ENCODE data around the gene JSRP1. TPM values are rescaled to one million over a fixed set of nuclear protein-coding genes. Genes with fewer than 3 reads are reported as not detected.

The JSRP1 gene
- total and polyA plus RNA-seq, 2 experiments from 2014 or later: 1.9 to 4.2 TPM

DNA sequence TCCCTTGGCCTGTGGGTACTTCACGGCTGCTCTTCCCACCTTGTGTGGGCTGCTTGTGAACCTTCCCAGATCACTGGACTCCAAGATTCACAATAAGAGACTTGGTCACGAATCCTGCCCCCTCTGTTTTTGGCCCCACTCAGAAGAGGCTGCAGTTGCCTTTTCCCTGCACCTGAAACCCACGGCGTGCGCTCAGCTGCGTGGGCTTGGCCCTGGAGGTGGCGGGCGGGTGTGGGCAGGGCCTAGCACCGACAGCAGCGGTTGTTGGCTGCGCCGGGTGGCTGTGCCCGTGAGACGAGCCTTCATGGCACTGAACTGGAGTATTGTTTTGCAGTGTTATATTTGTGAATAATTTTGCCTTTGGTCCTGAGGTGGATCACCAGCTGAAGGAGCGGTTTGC lies 53.9 kb downstream of the JSRP1 start:
- Histone ChIP-seq H3K27ac (no peak overlapping the region), H3K9me3 (ENCODE audit: low read depth) (no peaks in the 10 kb centered on the region), H3K4me1 (ENCODE audit: low read depth) (peaks cover 6% of the 10 kb centered on the region), H3K4me3 (no peak overlapping the region), H3K27me3 (no peaks in the 10 kb centered on the region), H3K36me3 (peaks cover 3% of the 10 kb centered on the region)
- no peak for DNase-seq (ENCODE audit: low read depth in 1 of 2, low spot score in 1 of 2)
- TF ChIP-seq, protein P1, sequence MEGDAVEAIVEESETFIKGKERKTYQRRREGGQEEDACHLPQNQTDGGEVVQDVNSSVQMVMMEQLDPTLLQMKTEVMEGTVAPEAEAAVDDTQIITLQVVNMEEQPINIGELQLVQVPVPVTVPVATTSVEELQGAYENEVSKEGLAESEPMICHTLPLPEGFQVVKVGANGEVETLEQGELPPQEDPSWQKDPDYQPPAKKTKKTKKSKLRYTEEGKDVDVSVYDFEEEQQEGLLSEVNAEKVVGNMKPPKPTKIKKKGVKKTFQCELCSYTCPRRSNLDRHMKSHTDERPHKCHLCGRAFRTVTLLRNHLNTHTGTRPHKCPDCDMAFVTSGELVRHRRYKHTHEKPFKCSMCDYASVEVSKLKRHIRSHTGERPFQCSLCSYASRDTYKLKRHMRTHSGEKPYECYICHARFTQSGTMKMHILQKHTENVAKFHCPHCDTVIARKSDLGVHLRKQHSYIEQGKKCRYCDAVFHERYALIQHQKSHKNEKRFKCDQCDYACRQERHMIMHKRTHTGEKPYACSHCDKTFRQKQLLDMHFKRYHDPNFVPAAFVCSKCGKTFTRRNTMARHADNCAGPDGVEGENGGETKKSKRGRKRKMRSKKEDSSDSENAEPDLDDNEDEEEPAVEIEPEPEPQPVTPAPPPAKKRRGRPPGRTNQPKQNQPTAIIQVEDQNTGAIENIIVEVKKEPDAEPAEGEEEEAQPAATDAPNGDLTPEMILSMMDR (IDR thresholded peaks at IDR 0.05; ENCODE audit: low read depth, low read length): no peak

Other genes with a start within 250 kb of the JSRP1 start
- 133 and 155 TPM in 2 replicates for gene BTBD2, start 240.7 kb downstream of the JSRP1 start, total RNA-seq
- 126 and 149 TPM in 2 replicates for gene BTBD2, start 240.7 kb downstream of the JSRP1 start, polyA plus RNA-seq
- gene MKNK2, start 205.2 kb downstream of the JSRP1 start, total RNA-seq: 72.5 and 76.6 TPM in 2 replicates
- gene MKNK2, start 205.2 kb downstream of the JSRP1 start, polyA plus RNA-seq: 72.8 and 87.2 TPM in 2 replicates
- 15.1 and 17.4 TPM in 2 replicates for gene MOB3A, start 160.1 kb downstream of the JSRP1 start, total RNA-seq
- 21.6 and 22.0 TPM in 2 replicates for gene MOB3A, start 160.1 kb downstream of the JSRP1 start, polyA plus RNA-seq
- gene IZUMO4, start 159.5 kb downstream of the JSRP1 start, total RNA-seq: 10.5 and 11.6 TPM in 2 replicates
- gene IZUMO4, start 159.5 kb downstream of the JSRP1 start, polyA plus RNA-seq: 2.6 and 4.9 TPM in 2 replicates
- gene AP3D1, start 104.9 kb downstream of the JSRP1 start, total RNA-seq: 118 and 125 TPM in 2 replicates
- 112 and 115 TPM in 2 replicates for gene AP3D1, start 104.9 kb downstream of the JSRP1 start, polyA plus RNA-seq
- 25.3 and 53.8 TPM in 2 replicates for gene DOT1L, start 92.5 kb downstream of the JSRP1 start, total RNA-seq
- 15.6 and 19.1 TPM in 2 replicates for gene DOT1L, start 92.5 kb downstream of the JSRP1 start, polyA plus RNA-seq
- 255 and 361 TPM in 2 replicates for gene PLEKHJ1, start 20.1 kb downstream of the JSRP1 start, total RNA-seq
- 297 and 342 TPM in 2 replicates for gene PLEKHJ1, start 20.1 kb downstream of the JSRP1 start, polyA plus RNA-seq
- 60.6 and 66.9 TPM in 2 replicates for gene SF3A2, start 19.6 kb downstream of the JSRP1 start, total RNA-seq
- gene SF3A2, start 19.6 kb downstream of the JSRP1 start, polyA plus RNA-seq: 110 and 111 TPM in 2 replicates
- 24.1 and 45.6 TPM in 2 replicates for gene AMH, start 7.1 kb downstream of the JSRP1 start, total RNA-seq
- gene AMH, start 7.1 kb downstream of the JSRP1 start, polyA plus RNA-seq: 23.2 and 71.4 TPM in 2 replicates
- 0.48 TPM in 1 of 2 replicates, not detected in the other for gene PEAK3, start 25.8 kb upstream of the JSRP1 start, total RNA-seq
- 0.06 and 0.51 TPM in 2 replicates for gene PEAK3, start 25.8 kb upstream of the JSRP1 start, polyA plus RNA-seq
- 2.1 and 3.1 TPM in 2 replicates for gene LINGO3, start 51.7 kb upstream of the JSRP1 start, total RNA-seq
- 0.23 and 1.4 TPM in 2 replicates for gene LINGO3, start 51.7 kb upstream of the JSRP1 start, polyA plus RNA-seq
- 231 and 424 TPM in 2 replicates for gene LSM7, start 72.2 kb upstream of the JSRP1 start, total RNA-seq
- gene LSM7, start 72.2 kb upstream of the JSRP1 start, polyA plus RNA-seq: 157 and 176 TPM in 2 replicates
- gene SPPL2B, start 72.3 kb upstream of the JSRP1 start, total RNA-seq: 95.3 and 132 TPM in 2 replicates
- gene SPPL2B, start 72.3 kb upstream of the JSRP1 start, polyA plus RNA-seq: 90.4 and 90.9 TPM in 2 replicates
- gene TMPRSS9, start 103.8 kb upstream of the JSRP1 start, total RNA-seq: not detected in 2 replicates
- gene TMPRSS9, start 103.8 kb upstream of the JSRP1 start, polyA plus RNA-seq: not detected in 2 replicates
- gene TIMM13, start 171.2 kb upstream of the JSRP1 start, total RNA-seq: 76.7 and 93.0 TPM in 2 replicates
- 287 and 292 TPM in 2 replicates for gene TIMM13, start 171.2 kb upstream of the JSRP1 start, polyA plus RNA-seq
- 78.6 and 127 TPM in 2 replicates for gene LMNB2, start 200.5 kb upstream of the JSRP1 start, total RNA-seq
- gene LMNB2, start 200.5 kb upstream of the JSRP1 start, polyA plus RNA-seq: 42.5 and 66.9 TPM in 2 replicates
- gene GADD45B, start 219.7 kb upstream of the JSRP1 start, total RNA-seq: 44.8 and 75.2 TPM in 2 replicates
- gene GADD45B, start 219.7 kb upstream of the JSRP1 start, polyA plus RNA-seq: 30.5 and 66.4 TPM in 2 replicates

Data from cardiac muscle cell (in vitro differentiated cells and primary cell).